HepG2 (cell line): ENCODE measurements around the gene ARHGAP4. TPM values are rescaled to one million over a fixed set of nuclear protein-coding genes. Genes with fewer than 3 reads are reported as not detected.
A peak's percentile ranks its signal among the peaks of the same experiment; 100 is the strongest.

Experiments used
- ATAC-seq: fragments of 200-7000 bp; cut with Tn5 transposase; 3 replicates; pipeline ENCODE4 v1.9.1; 2020; ENCODE audit warnings: mild to moderate bottlenecking, moderate library complexity
- BruUV-seq: library from RNA; stranded (reverse); fragments of 400-500 nt; replicated peaks from 2 replicates; lab custom pipeline; 2021; lab: Mats Ljungman, UMichigan
- CTCF ChIA-PET: fragments of 300-600 bp; formaldehyde crosslinking; extraction: SDS; loops from one replicate; lab custom pipeline; 2021; ENCODE audit warnings: low total read pairs, inconsistent platforms, low intra/inter-chr PET ratio; lab: Yijun Ruan, JAX
- POLR2A ChIA-PET: fragments of 350-600 bp; sonication (Branson Sonifier 250); formaldehyde crosslinking; loops from one replicate; lab custom pipeline; 2020; ENCODE audit warnings: antibody characterized with exemption, inconsistent platforms; lab: Yijun Ruan, JAX
- DNase-seq: peaks from one replicate; pipeline ENCODE4 v3.0.0-alpha.2; 2015; ENCODE audit warnings: low spot score
- FAIRE-seq: peaks from 3 replicates; lab custom pipeline; 2011; peaks lifted over from hg19 to GRCh38; lab: Jason Lieb, UNC
- H2AFZ ChIP-seq: one replicate; pipeline ENCODE4 v1.6.1; 2011; ENCODE audit warnings: low read length, inconsistent platforms
- H3K27ac ChIP-seq: fragments of 300-600 bp; 3 replicates; pipeline ENCODE4 v1.8.0; 2011; ENCODE audit warnings: mixed run types, mild to moderate bottlenecking, mixed read lengths, low read length, inconsistent platforms; ENCODE audit not compliant: insufficient read depth; ENCODE audit errors: extremely low read length
- H3K27me3 ChIP-seq, 2 experiments: fragments of 200-600 bp in 1 of 2; 2 replicates in 1 of 2; 3 replicates in 1 of 2; pipeline versions ENCODE4 v1.6.0 to v1.8.0; 2011; ENCODE audit warnings: low read length in 2 of 2, mild to moderate bottlenecking in 2 of 2, moderate library complexity in 2 of 2, inconsistent platforms in 1 of 2; ENCODE audit not compliant: insufficient read depth in 2 of 2, control insufficient read depth in 1 of 2
- H3K36me3 ChIP-seq, 2 experiments: fragments of 200-600 bp in 1 of 2; replicated peaks in 1 of 2; 2 replicates in 1 of 2; 3 replicates in 1 of 2; pipeline versions ENCODE4 v1.5.1 to v1.8.0; 2011; ENCODE audit warnings: low read length in 2 of 2, inconsistent platforms in 1 of 2; ENCODE audit not compliant: insufficient read depth in 2 of 2, control insufficient read depth in 1 of 2
- H3K4me1 ChIP-seq: 2 replicates; pipeline ENCODE4 v1.5.1; 2012; ENCODE audit warnings: low read length, inconsistent platforms; ENCODE audit not compliant: insufficient read depth
- H3K4me2 ChIP-seq: 2 replicates; pipeline ENCODE4 v1.6.0; 2011; ENCODE audit warnings: low read depth, low read length, inconsistent platforms
- H3K4me3 ChIP-seq, 3 experiments: fragments of 200-600 bp in 1 of 3; sonication (generic), shearing (Covaris generic) in 1 of 3; replicated peaks in 1 of 3; 2 replicates each; pipeline ENCODE4 v1.5.1; 2011 to 2016; ENCODE audit warnings: low read length in 3 of 3, inconsistent platforms in 2 of 3, low read depth in 2 of 3, mild to moderate bottlenecking in 2 of 3, control low read depth in 1 of 3, mixed read lengths in 1 of 3; ENCODE audit not compliant: insufficient read depth in 1 of 3
- H3K79me2 ChIP-seq: one replicate; pipeline ENCODE4 v1.6.1; 2011; ENCODE audit warnings: low read length, inconsistent platforms; ENCODE audit not compliant: insufficient read depth
- H3K9ac ChIP-seq: 2 replicates; pipeline ENCODE4 v1.6.0; 2011; ENCODE audit warnings: mild to moderate bottlenecking, low read depth, low read length, inconsistent platforms; ENCODE audit not compliant: insufficient read depth
- H3K9me3 ChIP-seq: 2 replicates; pipeline ENCODE4 v1.5.1; 2012; ENCODE audit warnings: mild to moderate bottlenecking, low read length
- H4K20me1 ChIP-seq: 2 replicates; pipeline ENCODE4 v1.6.0; 2011; ENCODE audit warnings: inconsistent platforms, mild to moderate bottlenecking, low read length, moderate library complexity; ENCODE audit not compliant: insufficient read depth
- FOSL2 ChIP-seq: sonication (generic); formaldehyde crosslinking; IDR thresholded peaks from 2 replicates; pipeline ENCODE4 v1.4.0; 2020; ENCODE audit warnings: missing genetic modification reagents
- PCBP1 ChIP-seq: fragments of 200-400 bp; formaldehyde crosslinking; IDR thresholded peaks from 2 replicates; pipeline ENCODE4 v1.6.1; 2017; ENCODE audit warnings: mild to moderate bottlenecking, low read depth, low read length, borderline replicate concordance
- PLRG1 ChIP-seq: fragments of 450-650 bp; conservative IDR thresholded peaks from 2 replicates; pipeline ENCODE4 v1.6.1; 2016
- SOX6 ChIP-seq, 2 experiments: fragments of 450-650 bp in 1 of 2; sonication (generic) in 1 of 2; formaldehyde crosslinking in 1 of 2; IDR thresholded peaks; 2 replicates each; pipeline versions ENCODE4 v1.4.0 to v1.6.1; 2017 to 2020; ENCODE audit warnings: antibody characterized with exemption in 1 of 2, mild to moderate bottlenecking in 1 of 2, missing genetic modification reagents in 1 of 2
- UBTF ChIP-seq: sonication (generic); formaldehyde crosslinking; IDR thresholded peaks from 2 replicates; pipeline ENCODE4 v1.4.0; 2020; ENCODE audit warnings: mild to moderate bottlenecking, missing genetic modification reagents
- ZNF10 ChIP-seq: sonication (generic); formaldehyde crosslinking; IDR thresholded peaks from 2 replicates; pipeline ENCODE4 v1.4.0; 2020; ENCODE audit warnings: mild to moderate bottlenecking, low read depth, missing genetic modification reagents, borderline replicate concordance
- ZNF468 ChIP-seq: sonication (generic); formaldehyde crosslinking; IDR thresholded peaks from 2 replicates; pipeline ENCODE4 v1.8.0; 2022; ENCODE audit warnings: mild to moderate bottlenecking, moderate library complexity, missing genetic modification reagents
- WGBS: methylation state at CpG from one replicate; pipeline ENCODE4 v1.1.6; 2017; ENCODE audit warnings: low lambda C conversion rate; 5-methylcytosine and 5-hydroxymethylcytosine counted together
- in situ Hi-C: cut with HindIII; loops from 2 replicates; pipeline ENCODE4 v1.10.0; 2017; ENCODE audit warnings: low pct_unique_long_range_greater_than_20kb; ENCODE audit not compliant: extremely low pct_ligation_motif_present
- intact Hi-C: fragments of 100-400 bp; cut with micrococcal nuclease; formaldehyde crosslinking; loops from one replicate; pipeline ENCODE4 v1.10.0; 2022; ENCODE audit not compliant: unreplicated experiment
- polyA plus RNA-seq, 8 experiments: library from polyadenylated mRNA; depleted of rRNA in 3 of 8; stranded (reverse) in 7 of 8; unstranded in 1 of 8; fragments of >200 nt; fragmentation: Illumina TruSeq in 4 of 8; extraction: Trizol in 4 of 8; gene quantifications; 2 replicates each; pipeline versions ENCODE4 v1.2.1 to v1.2.3, GENCODE V29; 2011 to 2016; ENCODE audit warnings: low read depth in 4 of 8, missing spikeins in 1 of 8, mixed read lengths in 1 of 8; ENCODE audit not compliant: insufficient read depth in 1 of 8
- total RNA-seq, 5 experiments: library from RNA; depleted of rRNA; stranded (reverse); fragments of >200 nt; fragmentation: Illumina TruSeq; extraction: Trizol; gene quantifications; 2 replicates each; pipeline ENCODE4 v1.2.3, GENCODE V29; 2016; ENCODE audit warnings: low read depth in 1 of 5

The ARHGAP4 gene
- total and polyA plus RNA-seq, 2 of the 13 experiments (the other 11 are each of a cell fraction or from before 2014, with no cell fraction given), result 0.57 to 0.64 TPM

GRCh38 chrX:153882086-153882498, 44.0 kb downstream of the ARHGAP4 start (continued):
- TF ChIP-seq UBTF (CRISPR knock-in tag), result 0 out of 2 replicates have a peak, but pooled peaks have one; percentile 35
- TF ChIP-seq ZNF468 (CRISPR knock-in tag), result no peak
- peak; percentile 53; the same call in 1 of the 2 replicates for TF ChIP-seq FOSL2 (CRISPR knock-in tag)
- TF ChIP-seq SOX6 (IDR thresholded peaks at IDR 0.05), result no peak
- peak; percentile 38; the same call in 1 of the 2 replicates for TF ChIP-seq SOX6 (CRISPR knock-in tag; IDR thresholded peaks at IDR 0.05)
- 0 out of 2 replicates have a peak, but pooled peaks have one; percentile 78 for TF ChIP-seq PCBP1

- WGBS, result no CpG with 5 or more reads among the region's 7 CpGs
These were observed 44.8 kb downstream of the ARHGAP4 start for GRCh38 chrX:153881281-153881680.

More at GRCh38 chrX:153881281-153881680, 44.8 kb downstream of the ARHGAP4 start:
- no peaks in the 10 kb centered on the region for H3K79me2 ChIP-seq
- ChIA-PET POLR2A (no interaction called here), CTCF (no interaction called here)
- H3K27ac ChIP-seq, result peak overlapping the region; percentile 38
- intact Hi-C loops (no loop called here), in situ Hi-C loops (no loop called here)
- DNase-seq (no peak), ATAC-seq (no peak), FAIRE-seq (no peak)
- H3K9ac ChIP-seq, result peak overlapping the region; percentile 39; the same call in 1 of the 2 replicates
- H3K36me3 ChIP-seq, result no peaks in the 10 kb centered on the region
- peaks cover 0 to 9% of the 10 kb centered on the region in 2 experiments; a peak in 2 of 5 replicates for H3K27me3 ChIP-seq
- no peak overlapping the region for H2AFZ ChIP-seq
- TF ChIP-seq ZNF10 (no peak), PLRG1 (no peak)
- H4K20me1 ChIP-seq, result no peaks in the 10 kb centered on the region
- no peak overlapping the region for H3K4me3 ChIP-seq
- H3K4me2 ChIP-seq, result 0 out of 2 replicates have a peak overlapping the region, but pooled peaks have one; percentile 51
- H3K9me3 ChIP-seq, result no peaks in the 10 kb centered on the region
- H3K4me1 ChIP-seq, result peaks cover 51% of the 10 kb centered on the region
- no TSS peak for BruUV-seq
